CD4-positive, alpha-beta T cell treated with Interleukin-4 for 1 hour (primary cell): ENCODE data around the gene TCN1.
A peak's percentile ranks its signal among the peaks of the same experiment; 100 is the strongest.
"Not testable (repeated sequence)": the region's sequence is repeated elsewhere in the genome, so short reads cannot be mapped to it uniquely, and the experiment has no call there.

Source experiments
- DNase-seq, 2 donors: peaks; one replicate each; pipeline ENCODE4 v3.0.0-alpha.2; 2020 to 2022

TCN1 gene

DNA sequence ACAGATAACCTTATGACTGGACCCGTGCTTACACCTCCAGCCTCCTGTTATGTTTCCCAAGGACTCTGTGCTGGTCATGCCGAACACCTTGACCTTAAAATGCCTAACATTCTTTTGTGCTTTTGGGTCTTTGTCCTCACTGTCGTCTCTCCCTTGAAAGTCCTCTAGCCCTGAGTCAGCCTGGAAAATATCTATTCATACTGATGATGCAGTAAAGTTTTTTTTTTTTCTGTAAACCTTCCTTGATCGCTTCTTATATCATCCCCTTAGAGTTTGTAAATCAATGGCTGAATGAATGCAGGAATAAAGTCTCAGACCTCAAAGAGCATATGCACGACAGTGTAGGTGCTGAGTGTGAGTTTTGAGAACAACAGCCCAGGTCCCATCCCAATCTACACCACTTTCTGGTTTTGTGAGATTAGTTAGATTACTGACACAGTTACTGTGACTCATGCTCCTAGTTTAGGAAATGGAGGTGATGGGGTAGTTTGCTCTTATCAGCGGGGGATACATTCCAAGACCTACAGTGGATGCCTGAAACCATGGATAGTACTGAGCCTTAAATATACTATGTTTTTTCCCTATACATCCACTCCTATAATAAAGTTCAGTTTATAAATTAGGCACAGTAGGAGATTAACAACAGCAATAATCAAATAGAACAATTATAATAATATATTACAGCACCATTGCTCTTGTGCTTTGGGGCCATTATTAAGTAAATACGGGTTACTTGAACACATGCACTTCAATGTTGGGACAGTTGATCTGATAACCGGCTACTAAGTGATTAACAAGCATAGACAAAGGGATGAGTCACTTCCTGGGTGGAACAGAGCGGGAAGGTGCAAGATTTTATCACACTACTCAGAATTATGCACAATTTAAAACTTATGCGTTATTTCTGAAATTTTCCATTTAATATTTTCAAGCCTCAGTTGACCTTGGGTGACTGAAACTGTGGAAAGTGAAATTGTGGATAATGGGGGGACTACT lies 8.6 kb downstream of the TCN1 start:
- DNase-seq: peak; percentile 12 to 57

- no peak for DNase-seq
These were observed 11.4 kb downstream of the TCN1 start for GRCh38 chr11:59854871-59855270.

DNA sequence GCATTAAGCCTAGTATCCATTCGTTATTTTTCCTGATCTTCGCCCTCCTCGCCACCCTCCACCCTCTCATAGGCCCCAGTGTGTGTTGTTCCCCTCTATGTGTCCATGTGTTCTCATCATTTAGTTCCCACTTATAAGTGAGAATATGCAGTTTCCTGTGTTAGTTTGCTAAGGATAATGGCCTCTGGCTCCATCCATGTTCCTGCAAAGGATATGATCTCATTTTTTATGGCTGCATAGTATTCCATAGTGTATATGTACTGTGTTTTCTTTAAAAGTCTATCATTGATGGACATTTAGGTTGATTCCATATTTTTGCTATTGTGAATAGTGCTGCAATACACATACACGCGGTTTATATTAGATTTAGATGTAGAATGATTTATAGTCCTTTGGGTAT lies 14.9 kb downstream of the TCN1 start:
- not testable (repeated sequence) for DNase-seq

DNA sequence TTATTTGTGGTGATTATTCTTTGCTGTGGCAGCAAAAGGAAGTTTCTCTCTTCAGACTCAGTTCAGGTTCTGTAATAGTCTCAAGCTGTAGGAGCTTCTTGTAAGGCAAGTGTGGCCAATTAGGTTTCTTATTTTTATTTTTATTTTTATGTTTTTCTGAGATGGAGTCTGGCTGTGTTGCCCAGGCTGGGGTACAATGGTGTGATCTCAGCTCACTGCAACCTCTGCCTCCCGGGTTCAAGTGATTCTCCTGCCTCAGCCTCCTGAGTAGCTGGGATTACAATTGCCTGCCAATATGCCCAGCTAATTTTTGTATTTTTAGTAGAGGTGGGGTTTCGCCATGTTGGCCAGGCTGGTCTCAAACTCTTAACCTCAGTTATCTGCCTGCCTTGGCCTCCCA lies 16.7 kb downstream of the TCN1 start:
- DNase-seq: not testable (repeated sequence)

- no peak for DNase-seq
These were observed 17.2 kb downstream of the TCN1 start for GRCh38 chr11:59849129-59849528.

DNA sequence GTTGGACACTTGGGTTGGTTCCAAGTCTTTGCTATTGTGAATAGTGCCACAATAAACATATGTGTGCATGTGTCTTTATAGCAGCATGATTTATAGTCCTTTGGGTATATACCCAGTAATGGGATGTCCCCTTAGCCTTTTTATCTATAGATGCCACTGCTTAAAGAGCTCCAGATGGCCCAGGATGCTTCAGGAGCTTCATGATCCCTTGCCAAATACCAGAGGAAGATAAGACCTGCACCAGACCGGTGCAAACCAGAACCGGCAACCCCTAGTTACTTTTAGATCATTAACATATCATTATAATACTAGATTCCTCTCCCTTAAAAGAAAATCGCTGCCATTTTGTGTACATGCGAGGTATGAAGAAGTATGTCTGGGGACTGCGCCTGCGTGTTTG lies 17.8 kb downstream of the TCN1 start:
- DNase-seq: not testable (repeated sequence)

DNA sequence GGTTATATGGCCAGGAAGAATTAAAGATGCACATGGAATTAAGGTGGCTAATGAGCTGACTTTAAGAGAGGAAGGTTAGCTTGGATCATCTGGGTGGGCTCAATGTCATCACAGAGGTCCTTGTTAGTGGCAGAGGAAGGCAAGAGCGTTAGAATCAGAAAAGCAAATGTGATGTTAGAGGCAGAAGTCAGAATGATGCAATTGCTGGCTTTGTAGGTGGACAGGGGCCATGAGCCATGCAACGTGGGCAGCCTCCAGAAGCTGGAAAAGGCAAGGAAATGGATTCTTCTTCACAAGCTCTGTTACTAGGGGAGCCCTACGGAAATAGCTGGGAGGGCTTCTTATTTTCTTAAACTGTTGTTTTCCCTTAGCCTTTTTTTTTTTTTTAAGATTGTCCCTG lies 18.7 kb downstream of the TCN1 start:
- DNase-seq: no peak

- no peak for DNase-seq
These were observed 19.7 kb downstream of the TCN1 start for GRCh38 chr11:59846556-59846955.

GRCh38 chr11:59845399-59845798 lies 20.9 kb downstream of the TCN1 start, which contains the start of gene CBLIF:
Gene CBLIF, minus strand, starts transcription at chr11:59845499. Its CDS starts 46 bp downstream, at chr11:59845453.
- DNase-seq: no peak

GRCh38 chr11:59842316-59842715 lies 24.0 kb downstream of the TCN1 start:
- DNase-seq: no peak

GRCh38 chr11:59841514-59841913 lies 24.8 kb downstream of the TCN1 start:
- no peak for DNase-seq

DNA sequence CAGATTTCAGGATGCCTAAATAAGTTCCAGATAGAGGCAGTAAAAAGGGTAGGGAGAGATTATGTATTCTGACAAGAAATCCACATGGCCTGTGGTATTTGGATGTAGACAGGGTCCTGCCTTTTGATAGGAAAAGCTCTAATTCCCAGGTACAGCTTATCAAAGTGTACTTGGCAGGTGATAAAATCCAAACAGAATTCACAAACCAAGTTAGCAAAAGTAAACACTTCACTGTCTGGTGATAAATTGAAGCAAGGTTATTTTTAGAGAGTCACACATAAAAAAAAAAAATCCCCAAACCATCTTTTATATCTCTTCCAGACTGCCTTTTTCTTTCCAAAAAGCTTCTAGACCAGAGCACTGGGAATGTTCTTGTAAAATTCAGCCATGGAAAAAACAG lies 26.7 kb downstream of the TCN1 start:
- no peak for DNase-seq

DNA sequence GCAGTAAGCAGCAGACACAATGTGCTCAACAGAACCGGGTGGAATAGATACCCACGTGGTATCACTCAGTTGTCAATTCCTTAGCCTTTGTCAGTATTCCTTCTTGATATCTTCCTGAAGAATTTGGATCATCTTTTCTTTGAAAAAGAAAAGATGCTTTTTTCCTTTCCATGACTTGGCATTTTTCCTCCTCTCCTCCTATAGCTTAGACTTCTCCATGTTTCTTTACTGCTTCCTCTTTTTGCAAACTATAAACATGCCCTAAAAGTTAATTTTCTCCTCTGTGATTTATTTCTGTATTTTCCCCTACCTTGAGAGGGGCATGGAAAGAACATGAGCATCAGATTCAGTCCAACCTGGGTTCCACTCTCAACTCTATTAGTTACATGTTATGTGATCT lies 32.7 kb downstream of the TCN1 start:
- DNase-seq: no peak

DNA sequence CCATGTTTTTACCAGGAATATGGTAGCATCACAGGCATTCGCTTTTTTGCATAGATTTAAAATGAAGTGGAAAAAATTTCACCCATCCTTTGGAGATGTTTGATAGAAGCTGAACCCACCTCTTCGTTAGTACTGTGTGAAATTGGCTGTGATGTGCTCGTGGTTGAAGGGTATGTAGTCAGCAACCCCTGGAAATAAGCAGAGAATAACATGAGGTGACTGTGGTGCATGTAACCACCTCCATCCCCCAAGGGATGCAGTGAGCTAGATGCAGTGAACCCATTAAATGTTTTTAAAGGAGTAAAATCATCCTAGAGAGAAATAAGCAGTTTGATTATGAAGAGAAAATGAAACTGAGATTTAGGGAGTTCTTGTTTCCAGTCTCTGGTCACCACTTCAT lies 36.9 kb downstream of the TCN1 start:
- no peak for DNase-seq

DNA sequence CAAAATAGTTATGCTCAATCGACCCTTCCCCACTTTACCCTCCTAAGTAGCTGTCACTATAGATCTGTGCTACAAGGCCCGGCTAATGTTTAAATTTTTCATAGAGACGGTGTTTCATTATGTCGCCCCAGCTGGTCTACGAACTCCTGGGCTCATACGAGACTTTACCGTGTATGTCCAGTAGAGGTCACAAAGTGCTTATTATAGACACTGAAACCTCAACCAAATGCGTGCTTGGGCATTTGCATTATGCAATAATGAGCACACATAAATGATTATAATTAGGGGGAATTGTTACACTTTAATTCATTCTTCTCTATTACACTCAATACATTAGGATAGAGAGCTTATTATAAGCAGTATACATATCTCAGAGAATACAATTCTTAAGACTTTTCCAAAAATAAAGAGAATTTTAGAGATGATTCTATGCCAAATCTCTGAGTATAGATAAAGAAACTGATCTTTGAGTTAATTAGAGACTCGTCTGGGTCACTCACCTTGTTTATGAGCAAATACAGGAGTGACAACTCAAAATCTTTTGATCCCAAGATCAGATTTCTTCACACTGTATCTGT lies 43.2 kb downstream of the TCN1 start:
- DNase-seq: peak; percentile 32 to 61

DNA sequence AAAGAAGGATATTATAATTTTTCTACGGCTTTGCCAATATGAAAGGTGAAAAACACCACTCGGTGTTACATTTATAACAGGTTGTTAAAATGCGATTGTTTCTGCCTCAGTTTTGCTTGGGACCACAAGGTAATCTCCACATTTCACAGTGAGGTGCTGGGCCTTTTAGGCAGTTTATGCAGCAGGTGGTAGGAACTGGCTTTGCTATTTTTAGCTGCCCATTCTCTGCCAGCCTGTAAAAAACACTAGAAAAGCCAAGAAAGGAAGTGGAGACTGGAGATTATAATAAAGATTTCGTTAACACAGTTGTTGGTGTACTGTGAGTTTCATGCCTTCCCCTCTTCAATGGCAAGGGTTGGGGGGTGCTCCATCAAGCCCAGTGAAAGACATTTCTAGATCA lies 47.7 kb downstream of the TCN1 start:
- no peak for DNase-seq

DNA sequence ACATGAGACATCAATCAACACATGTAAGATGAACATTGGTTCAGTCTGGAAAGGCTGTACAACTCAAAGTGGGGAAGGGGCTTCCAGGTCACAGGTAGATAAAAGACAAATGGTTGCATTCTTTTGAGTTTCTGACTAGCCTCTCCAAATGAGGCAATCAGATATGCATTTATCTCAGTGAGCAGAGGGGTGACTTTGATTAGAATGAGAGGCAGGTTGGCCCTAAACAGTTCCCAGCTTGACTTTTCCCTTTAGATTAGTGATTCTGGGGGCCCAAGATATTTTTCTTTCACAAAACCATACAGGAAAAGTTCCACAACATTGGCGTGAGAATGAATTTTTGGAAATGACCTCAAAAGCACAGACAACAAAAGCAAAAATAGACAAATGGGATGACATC lies 49.9 kb downstream of the TCN1 start:
- DNase-seq: not testable (repeated sequence)

GRCh38 chr11:59815754-59816153 lies 50.5 kb downstream of the TCN1 start:
- DNase-seq: no peak

- DNase-seq: no peak
These were observed 52.3 kb downstream of the TCN1 start for GRCh38 chr11:59814021-59814420.

DNA sequence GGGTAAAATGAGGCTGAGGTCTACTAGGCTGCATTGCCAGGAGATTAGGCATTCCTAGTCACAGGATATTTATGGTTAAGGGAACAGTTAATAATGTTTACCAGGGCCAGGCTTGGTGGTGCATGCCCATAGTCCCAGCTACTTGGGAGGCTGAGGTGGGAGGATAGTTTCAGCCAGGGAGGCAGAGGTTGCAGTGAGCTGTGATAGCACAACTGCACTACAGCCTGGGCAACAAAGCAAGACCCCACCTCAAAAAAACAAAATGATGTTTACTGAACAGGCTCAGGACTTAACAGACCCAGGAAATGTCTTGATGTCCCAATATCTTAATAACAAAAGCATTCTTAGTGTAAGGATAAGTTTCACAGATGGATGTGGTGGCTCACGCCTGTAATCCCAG lies 52.9 kb downstream of the TCN1 start:
- DNase-seq: no peak

DNA sequence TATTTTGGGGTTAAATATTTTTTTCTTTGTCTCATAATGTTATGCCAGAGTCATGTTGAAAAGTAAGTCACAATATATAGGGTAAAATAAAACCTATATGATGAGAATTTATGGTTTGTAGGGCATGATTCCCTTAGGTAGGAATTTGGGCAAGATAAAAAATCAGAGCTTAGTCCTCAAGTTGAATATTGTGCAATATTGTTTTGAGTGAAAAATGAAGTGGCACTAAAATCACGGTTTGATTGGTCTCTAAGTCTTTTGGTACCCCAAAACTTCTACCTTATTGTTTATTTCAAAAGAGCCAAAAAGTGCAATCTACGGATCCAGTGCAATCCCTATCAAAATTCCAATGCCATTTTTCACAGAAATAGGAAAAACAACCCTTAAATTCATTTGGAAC lies 54.1 kb downstream of the TCN1 start:
- no peak for DNase-seq

GRCh38 chr11:59810911-59811259 lies 55.4 kb downstream of the TCN1 start:
- no peak for DNase-seq

GRCh38 chr11:59810189-59810910 lies 55.9 kb downstream of the TCN1 start, which contains the start of gene MRPL16:
Gene MRPL16, minus strand, starts transcription at chr11:59810778. Its CDS starts 120 bp downstream, at chr11:59810658.
- DNase-seq: peak; percentile 90 to 93
